GM12874 (cell line): Measurements from ENCODE around the gene RAB5B.

Experiments
- TF ChIP-seq, protein P1 (sequence below): IDR thresholded peaks from 2 replicates; pipeline ENCODE4 v1.5.1; 2011; ENCODE audit warnings: low read depth, mild to moderate bottlenecking, control low read depth, low read length, moderate library complexity; ENCODE audit not compliant: insufficient read depth

RAB5B gene

DNA sequence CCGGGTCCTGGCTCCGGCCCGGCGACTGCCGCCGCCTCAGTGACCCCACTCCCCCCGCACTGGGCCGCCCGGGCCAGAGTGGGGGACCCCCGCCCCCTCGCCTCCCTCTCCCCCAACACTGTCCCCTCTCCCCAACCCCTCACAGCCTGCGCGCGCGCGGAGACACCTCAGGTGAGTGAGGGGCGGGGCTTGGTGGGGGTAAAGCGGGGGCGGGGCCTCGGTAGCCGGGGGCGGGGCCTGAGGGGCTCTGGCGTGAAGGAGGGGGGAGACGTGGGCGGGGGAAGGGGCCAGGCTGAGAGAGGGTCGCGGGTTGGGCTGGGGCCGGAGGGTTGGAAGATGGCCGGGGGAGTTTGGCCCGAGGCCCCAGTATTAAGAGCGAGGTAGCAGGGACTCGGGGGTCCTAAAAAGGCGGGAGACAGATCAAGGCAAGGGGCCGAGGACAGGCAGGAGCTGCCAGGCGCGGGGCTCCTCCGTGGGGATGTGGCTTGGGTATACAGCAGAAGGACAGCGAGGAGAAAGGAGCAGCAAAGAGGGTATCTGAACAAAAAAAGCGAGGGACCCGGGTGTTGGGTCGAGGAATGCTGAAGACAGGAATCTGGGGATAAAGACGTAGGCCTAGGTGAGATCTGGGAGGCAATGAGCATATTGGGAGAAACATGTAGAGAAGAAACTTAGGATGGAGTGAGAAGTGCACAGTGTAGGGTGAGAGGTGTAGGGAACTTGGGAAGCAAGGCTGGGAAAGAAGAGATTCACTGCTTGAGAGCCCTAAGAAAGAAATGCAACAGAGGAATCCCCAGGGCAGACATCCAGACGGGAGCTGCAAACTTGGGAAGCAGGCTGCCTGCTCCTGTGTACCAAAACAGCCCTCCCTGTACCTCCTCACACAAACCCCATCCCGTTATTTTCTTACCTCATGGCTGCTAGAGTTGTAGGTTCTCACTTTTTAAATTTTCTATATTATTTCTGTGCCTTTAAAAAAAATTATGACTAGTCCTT, 34.0 kb downstream of the RAB5B start:
- TF ChIP-seq, protein P1, sequence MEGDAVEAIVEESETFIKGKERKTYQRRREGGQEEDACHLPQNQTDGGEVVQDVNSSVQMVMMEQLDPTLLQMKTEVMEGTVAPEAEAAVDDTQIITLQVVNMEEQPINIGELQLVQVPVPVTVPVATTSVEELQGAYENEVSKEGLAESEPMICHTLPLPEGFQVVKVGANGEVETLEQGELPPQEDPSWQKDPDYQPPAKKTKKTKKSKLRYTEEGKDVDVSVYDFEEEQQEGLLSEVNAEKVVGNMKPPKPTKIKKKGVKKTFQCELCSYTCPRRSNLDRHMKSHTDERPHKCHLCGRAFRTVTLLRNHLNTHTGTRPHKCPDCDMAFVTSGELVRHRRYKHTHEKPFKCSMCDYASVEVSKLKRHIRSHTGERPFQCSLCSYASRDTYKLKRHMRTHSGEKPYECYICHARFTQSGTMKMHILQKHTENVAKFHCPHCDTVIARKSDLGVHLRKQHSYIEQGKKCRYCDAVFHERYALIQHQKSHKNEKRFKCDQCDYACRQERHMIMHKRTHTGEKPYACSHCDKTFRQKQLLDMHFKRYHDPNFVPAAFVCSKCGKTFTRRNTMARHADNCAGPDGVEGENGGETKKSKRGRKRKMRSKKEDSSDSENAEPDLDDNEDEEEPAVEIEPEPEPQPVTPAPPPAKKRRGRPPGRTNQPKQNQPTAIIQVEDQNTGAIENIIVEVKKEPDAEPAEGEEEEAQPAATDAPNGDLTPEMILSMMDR = no peak

- TF ChIP-seq, protein P1 = no peak
Measured at GRCh38 chr12:56010111-56010570, 36.3 kb downstream of the RAB5B start.

DNA sequence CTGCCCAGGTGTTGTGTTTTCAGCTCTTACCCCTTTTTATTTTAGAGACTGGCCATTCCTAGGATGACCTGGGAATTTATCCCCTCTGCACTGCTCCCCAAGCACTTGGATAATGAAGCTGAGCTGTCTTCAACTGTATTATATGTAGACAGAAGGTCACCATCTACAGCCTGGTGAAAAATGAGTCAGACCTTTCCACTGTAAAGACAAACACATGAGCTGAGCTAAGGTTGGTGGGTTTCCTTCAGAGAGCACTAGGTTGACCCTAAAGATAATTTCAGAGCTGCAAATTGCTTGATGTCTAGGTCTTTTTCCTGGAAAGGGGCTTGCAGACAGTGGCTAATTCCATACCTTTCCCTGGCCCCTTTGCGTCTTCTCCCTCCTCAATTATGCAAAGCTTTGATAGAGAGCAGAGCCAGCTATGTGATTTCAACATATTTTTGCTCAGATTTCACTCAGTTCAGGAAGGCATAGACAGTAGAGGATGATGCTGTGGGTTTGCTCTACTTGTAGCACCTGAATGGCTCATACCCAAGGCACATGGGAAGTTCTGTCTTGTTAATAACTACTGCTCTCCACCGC, 37.7 kb downstream of the RAB5B start:
- TF ChIP-seq, protein P1 = no peak

DNA sequence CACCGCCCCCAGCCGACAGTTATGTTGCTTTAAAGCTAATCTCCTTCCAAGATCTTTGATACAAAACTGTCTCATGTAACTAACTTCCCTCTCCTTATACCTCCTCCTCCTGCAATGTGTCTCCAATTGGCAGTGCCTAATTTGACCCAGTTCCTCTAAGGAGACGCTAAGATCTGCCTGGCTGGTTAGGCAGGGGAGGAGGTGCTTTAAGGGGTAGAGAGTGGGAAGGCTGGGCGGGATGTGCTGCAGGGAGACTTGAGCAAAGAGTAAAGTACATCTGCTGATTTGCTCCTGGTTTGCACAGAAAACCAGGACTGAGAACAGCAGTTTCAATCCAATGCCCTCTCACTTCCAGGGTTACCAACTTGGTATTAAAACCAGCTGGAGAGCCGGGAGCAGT, 39.6 kb downstream of the RAB5B start:
- TF ChIP-seq, protein P1 = no peak

DNA sequence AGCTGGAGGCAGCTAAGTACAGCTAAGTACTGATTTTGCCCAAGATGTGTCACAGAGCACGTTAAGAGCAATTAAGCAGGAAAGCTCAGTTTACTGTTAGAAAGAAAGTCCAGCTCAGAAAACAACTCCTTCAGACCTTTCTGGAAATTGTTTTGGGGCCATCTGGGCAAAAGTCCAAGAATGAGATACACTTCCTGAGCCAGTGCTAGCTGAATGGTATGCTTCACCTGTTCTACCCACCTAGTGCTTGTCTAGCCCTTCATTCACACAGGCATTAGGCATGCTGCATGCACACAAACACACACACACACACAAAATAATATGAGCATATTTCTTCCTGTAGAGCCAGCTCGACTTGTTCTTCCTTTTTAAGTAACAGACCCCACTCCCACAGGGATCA, 40.3 kb downstream of the RAB5B start:
- TF ChIP-seq, protein P1 = no peak

- TF ChIP-seq, protein P1 = no peak
Measured at GRCh38 chr12:56017181-56017580, 43.3 kb downstream of the RAB5B start.

GRCh38 chr12:56018356-56018755, 44.5 kb downstream of the RAB5B start:
- TF ChIP-seq, protein P1 = no peak
